Measurements from ENCODE around the gene ERGIC2. TPM values are rescaled to one million over a fixed set of nuclear protein-coding genes. Genes with fewer than 3 reads are reported as not detected.
"Not testable (repeated sequence)": the region's sequence is repeated elsewhere in the genome, so short reads cannot be mapped to it uniquely, and the experiment has no call there.

Gene ERGIC2
- total and polyA plus RNA-seq, 5 donors from 2014 or later, result 37.4 to 125 (median 102) TPM

- ATAC-seq (ENCODE audit: low read depth in 2 of 2) (no peak), DNase-seq (no peak)
- Histone ChIP-seq H3K27ac (ENCODE audit: insufficient read depth, low read length, poor library complexity, severe bottlenecking) (no peak overlapping the region), H3K9me3 (ENCODE audit: control insufficient read depth in 2 of 2, low read length in 2 of 2) (no peaks in the 10 kb centered on the region), H3K36me3 (ENCODE audit: control insufficient read depth, insufficient read depth, low read length) (no peaks in the 10 kb centered on the region), H3K4me1 (ENCODE audit: control insufficient read depth, insufficient read depth, low read length, poor library complexity, severe bottlenecking) (peaks cover under 1% of the 10 kb centered on the region), H3K4me3 (ENCODE audit: low read depth, low read length) (no peak overlapping the region), H3K27me3 (ENCODE audit: control insufficient read depth, insufficient read depth, low read length) (peaks cover 7% of the 10 kb centered on the region)
- H3K9me3 Mint-ChIP-seq, result peaks cover 0 to 3% (median 0%) of the 10 kb centered on the region in 7 donors
- no peak overlapping the region for H3K27ac Mint-ChIP-seq
- H3K27me3 Mint-ChIP-seq, result peaks cover 25% of the 10 kb centered on the region
- H3K4me3 Mint-ChIP-seq, result no peak overlapping the region
- H3K4me1 Mint-ChIP-seq, result peaks cover 10 to 12% (median 10%) of the 10 kb centered on the region in 4 donors
- peaks cover 3% of the 10 kb centered on the region for H3K36me3 Mint-ChIP-seq
Observed at GRCh38 chr12:29395356-29395755, 14.4 kb upstream of the ERGIC2 start.

- H3K27me3 ChIP-seq (ENCODE audit: control insufficient read depth, insufficient read depth, low read length); H3K4me1 ChIP-seq (ENCODE audit: control insufficient read depth, insufficient read depth, low read length, poor library complexity, severe bottlenecking); H3K9me3 ChIP-seq (ENCODE audit: control insufficient read depth in 2 of 2, low read length in 2 of 2); H3K27me3 Mint-ChIP-seq; H3K9me3 Mint-ChIP-seq; H3K36me3 Mint-ChIP-seq; H3K36me3 ChIP-seq (ENCODE audit: control insufficient read depth, insufficient read depth, low read length): not testable (repeated sequence)
- ATAC-seq (ENCODE audit: low read depth in 2 of 2), result peak; percentile 99 to 100
- Mint-ChIP-seq H3K27ac (peak overlapping the region; percentile 75 to 99 (median 82)), H3K4me1 (peaks cover 14 to 17% (median 15%) of the 10 kb centered on the region in 4 donors), H3K4me3 (peak overlapping the region; percentile 30 to 66 (median 58))
- Histone ChIP-seq H3K27ac (ENCODE audit: insufficient read depth, low read length, poor library complexity, severe bottlenecking) (peak overlapping the region; percentile 65), H3K4me3 (ENCODE audit: low read depth, low read length) (peak overlapping the region; percentile 47)
- peak in 2 of 3 donors; percentile 57 to 75 for DNase-seq
Observed at GRCh38 chr12:29390419-29390818, 9.4 kb upstream of the ERGIC2 start.

- ATAC-seq (ENCODE audit: low read depth in 2 of 2) (no peak), DNase-seq (no peak)
- Histone ChIP-seq H3K27ac (ENCODE audit: insufficient read depth, low read length, poor library complexity, severe bottlenecking) (peak overlapping the region; percentile 65), H3K27me3 (ENCODE audit: control insufficient read depth, insufficient read depth, low read length) (no peaks in the 10 kb centered on the region), H3K4me3 (ENCODE audit: low read depth, low read length) (no peak overlapping the region), H3K9me3 (ENCODE audit: control insufficient read depth in 2 of 2, low read length in 2 of 2) (no peaks in the 10 kb centered on the region), H3K4me1 (ENCODE audit: control insufficient read depth, insufficient read depth, low read length, poor library complexity, severe bottlenecking) (peaks cover 4% of the 10 kb centered on the region), H3K36me3 (ENCODE audit: control insufficient read depth, insufficient read depth, low read length) (no peaks in the 10 kb centered on the region)
- peak overlapping the region; percentile 32 to 82 (median 75) for H3K27ac Mint-ChIP-seq
- H3K4me1 Mint-ChIP-seq, result peaks cover 14 to 17% (median 15%) of the 10 kb centered on the region in 4 donors
- H3K27me3 Mint-ChIP-seq, result no peaks in the 10 kb centered on the region
- H3K9me3 Mint-ChIP-seq, result peaks cover 0 to 7% (median 0%) of the 10 kb centered on the region in 7 donors
- peaks cover 3% of the 10 kb centered on the region for H3K36me3 Mint-ChIP-seq
- H3K4me3 Mint-ChIP-seq, result peak overlapping the region in 1 of 4 donors; percentile 64
Observed at GRCh38 chr12:29389295-29389919, 8.4 kb upstream of the ERGIC2 start.

- H3K4me3 Mint-ChIP-seq; ATAC-seq (ENCODE audit: low read depth in 2 of 2); H3K4me3 ChIP-seq (ENCODE audit: low read depth, low read length); H3K36me3 ChIP-seq (ENCODE audit: control insufficient read depth, insufficient read depth, low read length); H3K27me3 ChIP-seq (ENCODE audit: control insufficient read depth, insufficient read depth, low read length); DNase-seq; H3K9me3 ChIP-seq (ENCODE audit: control insufficient read depth in 2 of 2, low read length in 2 of 2); H3K9me3 Mint-ChIP-seq; H3K27me3 Mint-ChIP-seq; H3K27ac ChIP-seq (ENCODE audit: insufficient read depth, low read length, poor library complexity, severe bottlenecking); H3K36me3 Mint-ChIP-seq: not testable (repeated sequence)
- H3K4me1 ChIP-seq (ENCODE audit: control insufficient read depth, insufficient read depth, low read length, poor library complexity, severe bottlenecking), result peaks cover 10% of the 10 kb centered on the region
- H3K27ac Mint-ChIP-seq, result peak overlapping the region in 1 of 3 donors; percentile 9
- H3K4me1 Mint-ChIP-seq, result peaks cover 13 to 26% (median 18%) of the 10 kb centered on the region in 4 donors
Observed at GRCh38 chr12:29386084-29386680, 5.2 kb upstream of the ERGIC2 start.

- H3K36me3 Mint-ChIP-seq; ATAC-seq (ENCODE audit: low read depth in 2 of 2); DNase-seq; H3K27ac ChIP-seq (ENCODE audit: insufficient read depth, low read length, poor library complexity, severe bottlenecking); H3K27ac Mint-ChIP-seq; H3K27me3 Mint-ChIP-seq; H3K4me3 ChIP-seq (ENCODE audit: low read depth, low read length); H3K9me3 ChIP-seq (ENCODE audit: control insufficient read depth in 2 of 2, low read length in 2 of 2); H3K27me3 ChIP-seq (ENCODE audit: control insufficient read depth, insufficient read depth, low read length); H3K9me3 Mint-ChIP-seq; H3K36me3 ChIP-seq (ENCODE audit: control insufficient read depth, insufficient read depth, low read length): not testable (repeated sequence)
- H3K4me1 ChIP-seq (ENCODE audit: control insufficient read depth, insufficient read depth, low read length, poor library complexity, severe bottlenecking), result peaks cover 11% of the 10 kb centered on the region
- H3K4me1 Mint-ChIP-seq, result peaks cover 3 to 23% (median 14%) of the 10 kb centered on the region in 4 donors
- peak overlapping the region in 2 of 4 donors; percentile 26 to 29 for H3K4me3 Mint-ChIP-seq
Observed at GRCh38 chr12:29385194-29385593, 4.2 kb upstream of the ERGIC2 start.

GRCh38 chr12:29382251-29382650 is 1.3 kb upstream of the ERGIC2 start:
- Histone ChIP-seq H3K27me3 (ENCODE audit: control insufficient read depth, insufficient read depth, low read length) (no peaks in the 10 kb centered on the region), H3K4me3 (ENCODE audit: low read depth, low read length) (peak overlapping the region; percentile 100), H3K36me3 (ENCODE audit: control insufficient read depth, insufficient read depth, low read length) (peaks cover 3% of the 10 kb centered on the region), H3K4me1 (ENCODE audit: control insufficient read depth, insufficient read depth, low read length, poor library complexity, severe bottlenecking) (peaks cover 13% of the 10 kb centered on the region), H3K27ac (ENCODE audit: insufficient read depth, low read length, poor library complexity, severe bottlenecking) (peak overlapping the region; percentile 92), H3K9me3 (ENCODE audit: control insufficient read depth in 2 of 2, low read length in 2 of 2) (no peaks in the 10 kb centered on the region)
- Mint-ChIP-seq H3K4me1 (peaks cover 16 to 48% (median 36%) of the 10 kb centered on the region in 4 donors), H3K9me3 (no peaks in the 10 kb centered on the region), H3K36me3 (peaks cover 2% of the 10 kb centered on the region), H3K27ac (peak overlapping the region in 2 of 3 donors; percentile 97 to 99), H3K4me3 (peak overlapping the region; percentile 89 to 100 (median 98)), H3K27me3 (peaks cover 8% of the 10 kb centered on the region)
- DNase-seq (no peak), ATAC-seq (ENCODE audit: low read depth in 2 of 2) (no peak)

- no peak for ATAC-seq (ENCODE audit: low read depth in 2 of 2)
Observed at GRCh38 chr12:29376118-29376517, 4.9 kb downstream of the ERGIC2 start.

More at GRCh38 chr12:29376118-29376517, 4.9 kb downstream of the ERGIC2 start:
- peaks cover 6% of the 10 kb centered on the region for H3K4me1 ChIP-seq (ENCODE audit: control insufficient read depth, insufficient read depth, low read length, poor library complexity, severe bottlenecking)
- peaks cover 3% of the 10 kb centered on the region for H3K27me3 Mint-ChIP-seq
- no peak overlapping the region for H3K4me3 ChIP-seq (ENCODE audit: low read depth, low read length)
- H3K9me3 ChIP-seq (ENCODE audit: control insufficient read depth in 2 of 2, low read length in 2 of 2), result no peaks in the 10 kb centered on the region
- H3K4me1 Mint-ChIP-seq, result peaks cover 42 to 54% (median 49%) of the 10 kb centered on the region in 4 donors
- no peak for DNase-seq
- no peak overlapping the region for H3K4me3 Mint-ChIP-seq
- no peaks in the 10 kb centered on the region for H3K9me3 Mint-ChIP-seq
- peak overlapping the region in 1 of 3 donors; percentile 53 for H3K27ac Mint-ChIP-seq
- peaks cover 8% of the 10 kb centered on the region for H3K36me3 Mint-ChIP-seq
- no peak overlapping the region for H3K27ac ChIP-seq (ENCODE audit: insufficient read depth, low read length, poor library complexity, severe bottlenecking)
- H3K36me3 ChIP-seq (ENCODE audit: control insufficient read depth, insufficient read depth, low read length), result peaks cover 13% of the 10 kb centered on the region
- no peaks in the 10 kb centered on the region for H3K27me3 ChIP-seq (ENCODE audit: control insufficient read depth, insufficient read depth, low read length)

Data from CD4-positive, CD25-positive, alpha-beta regulatory T cell (primary cell).